Activated CD8-positive, alpha-beta memory T cell treated with anti-CD3 and anti-CD28 coated beads, Interleukin-2, amount 50 U/mL, for 1 hour (primary cell): ENCODE data around the gene ST13.
"Not testable (repeated sequence)": the region's sequence is repeated elsewhere in the genome, so short reads cannot be mapped to it uniquely, and the experiment has no call there.

Source experiments
- DNase-seq: peaks from one replicate; pipeline ENCODE4 v3.0.0-alpha.2; 2020; ENCODE audit errors: extremely low read depth

ST13 gene

DNA sequence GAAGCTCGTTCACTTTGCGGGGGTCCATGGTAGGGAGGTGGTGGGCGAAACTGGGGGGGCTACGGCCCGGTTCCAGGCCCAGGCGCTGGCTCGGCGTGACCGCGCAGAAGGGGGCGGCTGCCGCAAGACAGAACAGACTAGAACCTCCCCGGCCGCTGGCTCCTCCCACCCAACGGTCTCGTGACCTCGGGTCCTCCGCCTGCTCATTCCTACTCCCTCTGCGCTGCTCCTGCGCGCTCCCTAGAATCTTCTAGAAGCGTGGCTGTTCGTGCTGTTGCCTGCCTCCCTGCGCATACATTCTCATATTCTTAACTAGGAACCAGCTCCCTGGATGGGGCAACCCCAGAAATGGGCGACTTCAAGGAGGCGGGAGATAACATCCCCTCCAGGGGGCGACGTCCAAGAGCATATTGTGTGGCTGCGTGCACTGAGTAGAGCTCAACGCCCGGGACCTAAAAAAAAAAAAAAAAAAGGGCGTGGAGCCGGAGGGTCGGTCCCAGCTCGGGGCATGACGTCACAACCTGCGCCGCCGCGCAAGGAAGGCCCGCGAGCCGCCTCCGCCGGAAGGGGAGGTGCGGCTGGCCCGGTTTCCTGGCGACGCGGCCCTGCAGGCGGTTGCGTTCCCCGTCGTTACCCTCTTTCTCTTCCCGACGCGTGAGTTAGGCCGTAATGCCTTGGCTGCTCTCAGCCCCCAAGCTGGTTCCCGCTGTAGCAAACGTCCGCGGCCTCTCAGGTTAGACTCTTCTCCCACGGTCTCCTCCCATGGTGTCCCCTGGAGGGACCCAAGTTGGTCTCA lies at the start of gene ST13, which contains the start of gene XPNPEP3:
Gene ST13 (minus strand): TSS at position 127 of the 796 bp plus-strand sequence. CDS start 99 bp downstream, at position 28.
Gene XPNPEP3 (plus strand): TSS at position 636 of the 796 bp plus-strand sequence. CDS start 34 bp downstream, at position 670.
- peak; percentile 92 for DNase-seq

DNA sequence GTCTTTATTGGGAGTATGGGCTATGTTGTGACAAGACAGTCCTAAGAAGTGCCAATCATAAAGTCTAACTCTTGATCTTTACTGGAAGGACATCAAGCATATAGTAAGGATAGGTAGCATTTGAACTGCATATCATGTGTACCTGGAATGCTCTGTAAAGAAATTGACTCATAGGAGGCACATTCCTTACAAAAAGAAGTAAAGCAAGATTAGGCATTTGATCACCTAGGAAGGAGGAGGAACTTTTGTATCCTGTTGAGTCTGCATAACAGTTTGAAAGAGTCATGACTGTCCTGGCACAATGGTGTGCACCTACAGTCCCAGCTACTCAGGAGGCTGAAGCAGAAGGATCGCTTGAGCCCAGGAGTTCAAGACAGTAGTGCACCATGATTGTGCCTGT lies 47.7 kb upstream of the ST13 start:
- no peak for DNase-seq

DNA sequence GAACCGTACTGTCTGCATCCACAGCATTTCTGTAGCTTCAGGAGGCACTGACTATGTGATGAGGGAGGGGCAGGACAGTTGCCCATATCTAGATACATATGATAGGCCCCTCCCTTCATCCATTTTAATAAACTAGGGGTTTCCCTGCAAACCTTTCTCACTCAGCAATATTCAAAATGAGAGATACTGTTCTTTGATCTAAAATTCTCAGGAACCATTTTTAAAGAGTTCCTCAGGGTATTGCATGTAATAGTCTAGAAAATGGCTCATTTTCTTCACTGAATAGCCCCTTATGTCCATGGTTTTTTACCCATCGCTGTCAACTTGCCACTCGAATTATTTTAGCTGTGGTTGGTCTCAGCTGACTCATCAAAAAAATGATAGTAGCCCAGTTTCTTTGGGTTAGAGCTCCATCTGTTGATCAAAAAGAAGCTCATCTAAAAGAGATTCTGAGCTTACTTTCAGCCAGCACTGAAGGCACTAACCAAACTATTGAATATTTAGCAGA lies 42.5 kb upstream of the ST13 start:
- no peak for DNase-seq

DNA sequence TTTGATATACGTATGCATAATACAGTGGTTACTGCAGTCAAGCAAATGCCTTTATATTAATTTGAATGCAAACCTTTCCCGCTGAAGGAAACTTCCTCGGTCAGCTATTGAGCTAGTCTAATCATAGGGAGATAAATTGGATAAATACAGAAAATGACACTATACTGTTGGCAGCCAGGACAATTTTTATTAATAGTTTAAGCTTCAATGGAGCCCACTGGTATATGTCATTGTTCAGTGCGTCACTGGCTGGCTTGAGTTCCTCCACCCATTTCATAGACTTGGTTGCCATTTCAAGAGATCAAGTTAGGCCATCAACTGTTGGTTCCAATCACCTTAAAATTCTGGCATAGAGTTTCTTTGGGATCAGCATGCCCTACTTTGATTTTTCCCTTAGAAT lies 38.0 kb upstream of the ST13 start:
- no peak for DNase-seq

DNA sequence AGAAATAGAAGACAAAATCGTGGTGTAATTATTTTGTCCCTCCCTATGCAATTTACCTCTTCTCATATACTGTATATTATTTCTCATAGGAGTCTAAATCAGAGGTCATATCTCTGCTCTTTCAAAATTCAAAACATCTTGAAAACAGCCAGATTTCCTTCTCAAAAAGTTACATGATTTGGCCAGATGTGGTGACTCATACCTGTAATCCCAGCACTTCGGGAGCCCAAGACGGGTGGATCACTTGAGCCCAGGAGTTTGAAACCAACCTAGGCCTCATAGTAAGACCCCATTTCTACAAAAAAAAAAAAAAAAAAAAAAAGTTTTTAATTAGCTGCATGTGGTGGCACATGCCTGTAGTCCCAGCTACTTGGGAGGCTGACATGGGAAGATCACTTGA lies 34.4 kb upstream of the ST13 start:
- no peak for DNase-seq

DNA sequence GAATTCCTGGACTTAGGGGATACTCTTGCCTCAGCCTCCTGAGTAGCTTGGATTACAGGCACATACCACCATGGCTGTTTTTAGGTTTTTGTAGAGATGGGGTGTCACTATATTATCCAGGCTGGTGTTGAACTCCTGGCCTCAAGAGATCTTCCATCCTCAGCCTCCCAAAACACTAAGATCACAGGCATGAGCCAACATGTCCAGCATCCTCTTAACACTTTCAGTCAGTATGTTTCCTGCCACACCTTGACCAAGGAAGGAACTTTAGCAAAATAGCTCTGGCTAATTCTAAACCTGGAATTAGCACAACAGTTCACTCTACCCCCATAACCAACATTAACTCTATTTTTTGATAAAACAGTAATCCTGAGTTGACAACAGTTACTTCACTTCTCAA lies 32.7 kb upstream of the ST13 start:
- no peak for DNase-seq

DNA sequence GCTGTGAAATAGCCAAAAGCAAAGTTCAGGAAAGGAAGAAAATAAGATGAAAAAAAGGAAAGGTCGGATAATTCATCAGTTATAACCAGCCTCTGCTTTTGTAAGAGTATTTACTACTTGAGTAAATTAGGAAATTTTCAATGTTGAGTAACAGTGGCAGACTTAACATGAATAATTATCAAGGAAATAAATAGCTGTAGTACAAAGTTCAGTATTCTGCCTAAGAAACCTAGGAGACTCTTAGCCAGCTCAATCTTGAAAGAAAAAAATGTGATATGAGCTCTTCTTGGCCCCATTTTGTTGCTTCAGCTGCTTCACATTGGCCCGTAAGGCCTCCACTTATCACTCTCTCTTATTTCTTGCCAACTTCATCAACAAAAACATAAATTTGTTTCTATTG lies 22.5 kb upstream of the ST13 start:
- DNase-seq, result no peak

DNA sequence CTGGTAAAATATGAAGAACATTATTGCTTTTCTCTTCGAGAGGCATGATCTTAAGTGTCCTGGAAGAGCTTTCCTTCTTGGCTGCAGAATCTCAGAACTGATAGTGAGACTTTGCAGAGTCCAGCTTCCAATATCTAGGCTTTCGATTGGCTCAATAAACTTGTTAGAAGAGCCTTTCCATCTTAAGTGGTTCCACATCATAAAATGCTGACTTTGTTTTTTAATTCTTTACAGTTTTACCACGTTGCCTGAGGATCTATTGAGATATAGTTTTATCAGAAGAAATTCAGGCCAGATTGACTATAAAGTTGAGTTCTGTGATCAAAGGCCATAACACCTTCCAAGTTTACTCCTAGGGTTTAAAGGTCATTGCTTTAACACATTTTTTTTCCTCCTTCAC lies 21.0 kb upstream of the ST13 start:
- no peak for DNase-seq

DNA sequence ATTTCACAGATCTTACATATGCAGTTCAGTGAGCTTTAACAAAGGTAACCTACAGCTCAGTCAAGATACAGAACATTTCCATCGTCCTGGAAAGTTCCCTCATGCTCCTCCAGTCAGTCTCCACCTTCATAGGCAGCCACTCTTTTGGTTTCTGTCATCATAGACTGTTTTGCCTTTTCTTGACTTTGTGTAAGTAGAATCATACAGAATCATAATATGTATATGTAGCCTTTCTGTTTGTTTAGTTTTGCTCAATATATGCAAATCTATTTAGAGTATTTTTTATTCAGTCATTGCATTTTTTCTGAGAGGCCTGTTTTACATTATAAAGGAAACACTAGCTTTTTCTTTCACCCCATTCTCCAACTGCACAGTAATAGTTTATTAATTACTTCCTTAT lies 20.5 kb upstream of the ST13 start:
- DNase-seq, result no peak

DNA sequence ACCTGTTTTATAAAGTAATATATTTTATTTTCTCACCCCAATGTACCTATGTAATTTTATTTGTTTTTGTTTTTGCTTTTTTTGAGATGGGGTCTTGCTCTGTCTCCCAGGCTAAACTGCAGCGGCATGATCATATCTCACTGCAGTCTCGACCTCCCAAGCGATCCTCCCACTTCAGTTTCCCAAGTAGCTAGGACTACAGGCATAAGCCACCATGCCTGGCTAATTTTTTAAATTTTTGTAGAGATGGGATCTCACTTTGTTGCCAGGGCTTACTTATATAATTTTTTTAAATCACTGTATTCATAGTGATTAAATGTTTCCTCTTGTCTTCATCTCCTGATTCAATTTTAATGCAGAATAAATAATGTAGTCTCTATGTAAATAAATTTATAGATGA lies 18.7 kb upstream of the ST13 start:
- DNase-seq, result no peak

DNA sequence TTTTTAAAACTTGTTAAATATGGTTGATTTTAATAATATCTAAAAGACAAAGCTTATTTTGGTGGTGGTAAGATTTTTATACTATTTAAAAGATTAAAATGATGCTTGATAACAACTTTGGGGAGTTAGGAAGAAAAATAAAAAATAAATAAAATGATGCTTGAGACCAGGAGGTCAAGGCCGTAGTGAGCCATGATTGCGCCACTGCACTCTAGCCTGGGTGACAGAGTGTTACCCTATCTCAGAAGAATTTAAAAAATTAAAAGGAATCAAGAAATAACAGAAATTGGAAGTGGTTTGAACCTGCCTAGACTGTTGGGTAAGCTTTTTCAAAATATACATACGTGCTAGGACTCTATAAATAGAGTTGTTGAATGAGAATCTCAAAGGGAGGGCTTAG lies 17.6 kb upstream of the ST13 start:
- no peak for DNase-seq

DNA sequence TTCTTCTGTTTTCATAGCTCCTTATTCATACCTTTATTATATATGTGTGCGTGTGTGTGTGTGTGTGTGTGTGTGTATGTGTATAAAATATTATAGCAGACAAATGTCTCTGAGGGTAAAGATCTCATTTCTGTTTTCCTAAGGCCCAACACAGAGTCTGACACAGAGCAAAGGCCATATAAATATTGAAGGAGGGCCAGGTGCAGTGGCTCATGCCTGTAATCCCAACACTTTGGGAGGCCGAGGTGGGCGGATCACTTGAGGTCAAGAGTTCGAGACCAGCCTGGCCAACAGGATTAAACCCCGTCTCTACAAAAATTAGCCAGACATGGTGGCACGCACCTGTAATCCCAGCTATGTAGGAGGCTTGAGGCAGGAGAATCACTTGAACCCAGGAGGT lies 11.9 kb upstream of the ST13 start:
- not testable (repeated sequence) for DNase-seq

DNA sequence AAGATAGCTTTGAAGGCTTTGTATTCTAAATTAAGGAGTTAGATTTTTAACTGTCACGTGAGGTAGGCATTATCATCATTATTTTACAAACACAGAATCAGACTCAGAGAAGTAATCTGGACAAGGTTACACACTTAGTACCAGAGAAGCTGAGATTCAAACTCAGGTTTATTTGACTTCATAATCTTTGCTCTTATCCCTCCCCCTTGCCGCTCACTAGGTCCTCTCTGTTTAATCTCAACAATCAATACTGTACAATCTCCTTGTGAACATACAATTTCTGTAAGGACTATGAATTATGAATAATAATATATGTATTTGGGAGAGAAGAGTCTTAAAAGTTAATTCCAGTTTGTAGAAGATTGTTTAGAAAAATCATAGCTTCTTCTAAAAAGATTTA lies 10.7 kb upstream of the ST13 start:
- no peak for DNase-seq

DNA sequence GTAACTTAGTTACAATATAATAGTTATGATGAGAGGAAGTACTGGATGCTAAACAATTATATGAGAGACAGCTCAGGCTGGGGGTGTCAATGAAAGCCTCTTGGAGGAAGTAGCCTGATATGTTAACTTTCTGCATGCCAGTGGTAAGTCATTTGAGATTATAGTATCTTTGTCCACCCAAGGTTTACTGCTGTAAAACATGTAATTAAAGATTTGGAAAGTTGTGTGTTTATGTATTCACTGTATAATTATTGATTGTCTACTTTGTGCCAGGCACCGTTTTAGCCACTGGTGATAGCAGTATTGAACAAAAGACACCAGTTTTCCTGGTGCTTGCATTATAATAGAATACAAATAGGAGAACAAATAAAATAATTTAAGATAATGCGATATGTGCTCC lies 6.1 kb upstream of the ST13 start:
- no peak for DNase-seq

DNA sequence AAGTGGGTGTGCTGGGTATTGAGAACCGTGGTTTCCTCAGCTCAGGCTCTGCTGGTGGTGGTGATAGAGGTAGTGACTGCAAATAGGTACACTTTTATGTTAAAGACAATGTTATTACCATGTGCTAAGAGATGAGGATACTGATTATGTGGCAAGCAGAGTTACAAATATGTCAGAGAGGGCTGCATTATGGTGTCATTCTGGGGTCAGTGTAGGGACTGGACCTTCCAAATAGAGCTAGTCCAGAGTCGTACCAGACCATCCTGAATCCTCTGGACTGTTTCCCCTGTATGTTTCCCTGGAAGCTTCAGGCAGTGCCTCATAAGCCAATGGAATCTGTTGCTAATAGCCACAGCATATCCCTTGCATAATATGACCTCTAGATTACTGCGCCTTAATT lies 5.6 kb upstream of the ST13 start, which contains the start of gene DNAJB7:
Gene DNAJB7 (minus strand): TSS at position 101 of the 400 bp plus-strand sequence. CDS start 119 bp downstream, outside the sequence.
- no peak for DNase-seq

DNA sequence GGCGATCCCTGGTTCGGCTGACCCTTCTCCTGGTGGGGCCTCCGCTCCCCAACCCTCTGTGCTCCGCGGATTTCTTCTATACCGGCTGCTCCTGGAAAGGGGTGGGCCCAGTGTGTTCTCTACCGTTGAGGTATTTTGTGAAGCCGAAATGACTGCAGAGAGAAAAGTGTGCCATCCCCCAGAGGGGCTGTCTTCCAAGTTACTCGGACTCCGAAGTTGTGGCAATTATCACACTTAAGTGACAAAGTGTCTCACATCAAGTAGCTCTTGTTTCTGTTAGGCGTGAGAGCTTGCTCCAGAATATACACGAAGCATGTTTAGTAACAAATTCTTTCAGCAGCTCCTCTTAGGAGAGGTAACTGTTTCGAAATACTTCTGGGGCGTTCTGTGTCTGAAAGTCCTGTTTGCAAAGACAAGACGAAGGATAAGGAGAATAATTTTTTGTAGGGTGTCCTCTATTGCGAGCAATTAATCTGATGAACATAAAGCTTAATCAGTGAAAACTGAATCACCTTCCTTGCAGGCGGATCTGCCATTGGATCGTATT lies 943 bp upstream of the ST13 start:
- DNase-seq, result no peak

DNA sequence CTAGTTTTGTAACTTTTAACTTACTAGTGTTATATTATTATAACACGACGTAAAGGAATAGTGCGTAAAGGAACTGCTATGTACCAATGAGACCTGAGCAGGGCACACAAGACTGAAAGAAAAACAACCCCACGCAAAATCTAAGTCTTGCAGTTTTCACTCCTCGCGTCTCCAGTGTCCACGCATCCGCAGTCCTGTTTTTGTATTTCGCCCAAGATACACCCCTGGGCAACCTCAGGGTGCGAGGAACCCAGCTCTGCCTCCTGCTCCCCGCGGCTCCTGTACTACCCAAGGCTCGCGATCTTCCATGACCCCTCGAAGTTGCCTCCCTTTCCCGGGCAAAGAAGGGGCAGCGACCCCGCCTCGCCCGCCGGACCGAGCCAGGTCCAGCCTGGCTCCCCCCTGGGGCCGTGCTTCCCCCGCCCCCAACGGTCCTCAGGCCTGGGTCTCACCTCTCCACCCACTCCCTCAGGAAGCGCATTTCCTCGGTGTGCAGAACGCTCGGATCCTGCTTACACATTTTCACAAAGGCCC lies 393 bp downstream of the ST13 start:
- DNase-seq, result no peak

DNA sequence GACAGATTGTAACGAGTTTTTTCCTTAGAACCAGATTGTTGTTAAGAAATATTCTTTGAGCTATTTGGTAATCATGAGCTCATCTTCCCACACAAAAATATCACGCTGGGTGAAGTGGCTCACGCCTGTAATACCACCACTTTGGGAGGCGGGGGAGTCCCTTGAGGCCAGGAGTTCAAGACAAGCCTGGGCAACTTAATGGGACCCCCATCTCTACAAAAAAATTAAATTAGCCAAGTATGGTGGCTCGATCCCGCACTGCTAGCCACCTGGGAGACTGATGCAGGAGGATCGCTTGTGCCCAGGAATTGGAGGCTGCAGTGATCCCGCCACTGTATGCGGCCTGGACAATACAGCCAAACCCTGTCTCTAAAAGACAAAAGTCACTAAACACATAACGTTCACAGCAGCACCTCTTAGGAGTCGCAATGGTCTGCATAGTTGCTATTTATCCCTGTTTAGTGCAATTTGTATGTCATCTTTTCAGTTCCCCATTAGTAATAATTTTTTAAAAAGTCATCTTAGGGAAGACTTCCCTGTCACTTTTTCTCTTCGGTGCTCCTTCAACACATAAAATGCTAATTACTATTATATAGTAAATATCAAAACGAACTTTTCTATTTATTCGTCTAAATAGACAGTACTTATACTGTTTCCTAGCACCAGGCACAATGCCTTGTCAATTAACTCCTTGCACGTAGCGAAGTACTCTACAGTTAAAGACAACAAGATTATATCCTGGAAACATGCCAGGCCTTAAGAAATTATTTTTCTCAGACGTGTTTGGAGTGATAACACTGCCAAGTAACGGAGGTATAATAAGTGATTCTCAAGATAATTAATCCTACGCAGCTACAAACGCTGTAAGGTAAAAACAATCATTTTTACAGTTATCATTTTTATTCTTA lies 1.1 kb downstream of the ST13 start:
- no peak for DNase-seq

DNA sequence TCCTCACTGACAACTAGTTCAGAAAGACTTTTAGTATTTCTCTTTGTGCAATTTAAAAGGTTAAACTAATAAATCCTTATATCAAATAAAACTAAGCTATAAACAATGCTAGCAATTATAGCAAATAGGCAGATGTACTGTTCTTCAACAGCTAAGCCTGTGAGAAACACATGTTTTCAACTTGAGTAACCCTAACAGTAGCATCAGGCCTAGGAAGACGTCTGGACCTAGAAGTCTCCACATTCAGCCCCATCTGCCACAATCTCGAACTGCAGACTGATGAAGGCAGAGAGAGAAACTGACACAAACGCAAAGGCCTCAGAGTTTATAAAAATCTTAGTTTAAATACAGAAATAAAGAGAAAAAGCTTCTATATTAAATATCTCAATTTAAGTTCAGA lies 2.5 kb downstream of the ST13 start:
- no peak for DNase-seq

DNA sequence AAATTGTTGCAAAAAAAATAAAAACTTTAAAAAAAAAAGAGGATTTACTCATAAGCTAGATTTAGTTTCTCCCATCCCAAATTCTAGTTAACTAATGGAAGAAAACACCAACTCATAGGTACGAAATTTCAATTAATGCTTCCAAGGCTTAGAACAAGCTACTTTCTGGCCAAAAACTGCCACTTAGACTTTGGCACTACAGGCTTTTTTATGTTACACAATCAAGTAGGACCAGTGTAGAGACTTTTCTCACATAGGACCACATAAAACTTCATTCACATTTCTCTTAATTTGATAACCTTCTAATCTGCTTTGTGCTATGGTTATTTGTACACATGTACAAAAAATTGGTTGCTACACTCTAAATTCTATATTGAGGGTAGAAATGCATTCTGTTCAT lies 3.1 kb downstream of the ST13 start:
- no peak for DNase-seq

DNA sequence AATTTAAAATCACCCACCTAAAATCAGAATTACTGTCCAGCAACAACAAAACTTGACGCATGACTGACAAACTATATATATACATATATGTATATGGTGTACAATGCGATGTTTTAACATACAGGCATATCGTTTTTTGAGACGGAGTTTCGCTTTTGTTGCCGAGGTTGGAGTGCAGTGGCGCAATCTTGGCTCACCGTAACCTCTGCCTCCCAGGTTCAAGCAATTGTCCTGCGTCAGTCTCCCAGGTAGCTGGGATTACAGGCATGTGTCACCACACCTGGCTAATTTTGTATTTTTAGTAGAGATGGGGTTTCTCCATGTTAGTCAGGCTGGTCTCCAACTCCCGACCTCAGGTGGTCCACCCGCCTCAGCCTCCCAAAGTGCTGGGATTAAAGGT lies 10.6 kb downstream of the ST13 start:
- DNase-seq, result not testable (repeated sequence)

DNA sequence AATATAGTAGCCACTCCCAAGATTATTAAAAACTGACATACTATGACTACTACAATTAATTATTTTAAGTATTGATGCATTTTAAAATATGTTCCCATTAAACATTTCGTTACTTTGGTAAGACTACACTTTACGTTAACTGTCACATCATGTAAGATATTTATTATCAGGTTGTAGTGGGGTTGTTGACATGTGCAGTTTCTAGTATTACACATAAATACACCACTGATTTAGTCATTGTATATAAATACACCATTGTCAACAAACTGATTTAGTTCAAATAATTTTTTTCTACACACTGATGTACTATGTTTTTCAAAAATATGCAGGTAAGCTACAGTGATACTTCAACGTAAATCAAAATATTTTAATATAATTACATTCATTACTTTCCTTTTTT lies 11.5 kb downstream of the ST13 start:
- no peak for DNase-seq
